Stimulated activated CD4-positive, alpha-beta T cell treated with anti-CD3 and anti-CD28 coated beads, TNF-alpha, amount 100 ng/mL, for 1 hour (primary cell): ENCODE results near the gene GNB1.
A peak's percentile ranks its signal among the peaks of the same experiment; 100 is the strongest.

Experiments
- DNase-seq, 3 donors: peaks; one replicate each; pipeline ENCODE4 v3.0.0-alpha.2; 2020; ENCODE audit warnings: low read depth in 3 of 3, low spot score in 1 of 3

GNB1 gene

GRCh38 chr1:1910651-1911331 lies 19.9 kb upstream of the GNB1 start:
- no peak for DNase-seq

GRCh38 chr1:1910033-1910465 lies 19.2 kb upstream of the GNB1 start:
- no peak for DNase-seq

- DNase-seq, result no peak
Measured at GRCh38 chr1:1908506-1908791, 17.6 kb upstream of the GNB1 start.

GRCh38 chr1:1907098-1907736 lies 16.3 kb upstream of the GNB1 start:
- no peak for DNase-seq

GRCh38 chr1:1906185-1907097 lies 15.6 kb upstream of the GNB1 start:
- peak; percentile 29 to 56 (median 36) for DNase-seq

GRCh38 chr1:1903224-1903623 lies 12.3 kb upstream of the GNB1 start:
- DNase-seq, result no peak

GRCh38 chr1:1901641-1902294 lies 10.9 kb upstream of the GNB1 start:
- DNase-seq, result no peak

GRCh38 chr1:1900883-1901640 lies 10.2 kb upstream of the GNB1 start:
- no peak for DNase-seq

GRCh38 chr1:1899967-1900327 lies 9.1 kb upstream of the GNB1 start:
- DNase-seq, result no peak

GRCh38 chr1:1899266-1899966 lies 8.5 kb upstream of the GNB1 start:
- DNase-seq, result no peak

- no peak for DNase-seq
Measured at GRCh38 chr1:1898246-1898933, 7.5 kb upstream of the GNB1 start.

- DNase-seq, result no peak
Measured at GRCh38 chr1:1895456-1896336, 4.8 kb upstream of the GNB1 start.

- DNase-seq, result no peak
Measured at GRCh38 chr1:1895060-1895418, 4.2 kb upstream of the GNB1 start.

GRCh38 chr1:1894354-1895059 lies 3.6 kb upstream of the GNB1 start:
- no peak for DNase-seq

GRCh38 chr1:1893997-1894353 lies 3.1 kb upstream of the GNB1 start:
- DNase-seq, result no peak

- DNase-seq, result no peak
Measured at GRCh38 chr1:1893291-1893985, 2.6 kb upstream of the GNB1 start.

- no peak for DNase-seq
Measured at GRCh38 chr1:1892763-1893120, 1.9 kb upstream of the GNB1 start.
